Kidney glomerular epithelial cell (primary cell): ENCODE data around the gene LPA.
"Not testable (repeated sequence)": the region's sequence is repeated elsewhere in the genome, so short reads cannot be mapped to it uniquely, and the experiment has no call there.

ENCODE experiments used
- DNase-seq: peaks from one replicate; lab custom pipeline; 2025; lab: John Stamatoyannopoulos, UW

LPA gene

GRCh38 chr6:160661216-160661615 is 2.9 kb downstream of the LPA start:
- no peak for DNase-seq

GRCh38 chr6:160659562-160659961 is 4.5 kb downstream of the LPA start:
- no peak for DNase-seq

DNA sequence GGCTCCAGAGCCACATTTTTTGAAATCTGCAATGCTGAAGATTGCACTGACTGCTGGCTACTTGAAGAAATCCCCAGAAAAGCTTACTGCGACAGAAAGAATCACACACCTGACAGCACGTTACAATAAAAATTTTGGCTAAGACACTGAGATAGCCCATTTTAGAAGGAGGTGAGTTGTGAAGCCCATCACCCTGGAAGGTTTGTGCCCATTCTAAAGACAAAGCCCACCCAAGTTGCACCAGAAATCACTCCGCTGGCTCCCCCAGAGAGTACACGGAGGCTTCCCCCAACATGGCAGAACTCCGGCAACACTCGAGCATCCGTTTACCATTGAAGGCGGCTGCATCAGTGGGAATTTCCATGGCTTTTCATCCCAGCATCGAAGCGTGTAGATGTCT is 29.4 kb downstream of the LPA start:
- DNase-seq = no peak

- DNase-seq = no peak
Measured at GRCh38 chr6:160595838-160596832, 67.9 kb downstream of the LPA start.

GRCh38 chr6:160595297-160595696 is 68.8 kb downstream of the LPA start:
- not testable (repeated sequence) for DNase-seq

DNA sequence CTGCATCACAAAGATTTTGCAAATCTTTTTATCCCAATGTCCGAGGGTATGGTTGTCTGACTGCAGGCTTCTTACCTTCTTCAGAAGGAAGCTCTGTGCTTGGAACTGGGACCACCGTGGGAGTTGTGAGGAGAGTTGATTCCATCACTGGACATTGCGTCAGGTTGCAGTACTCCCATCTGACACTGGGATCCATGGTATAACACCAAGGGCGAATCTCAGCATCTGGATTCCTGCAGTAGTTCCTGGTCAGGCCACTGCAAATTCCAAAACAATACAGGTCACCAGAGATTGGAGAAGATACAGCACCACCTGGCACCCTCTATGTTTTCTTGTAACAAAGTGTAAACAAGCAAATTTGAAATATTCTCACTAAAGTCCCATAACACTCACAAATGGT is 77.7 kb downstream of the LPA start:
- no peak for DNase-seq

- no peak for DNase-seq
Measured at GRCh38 chr6:160583794-160584193, 80.3 kb downstream of the LPA start.

DNA sequence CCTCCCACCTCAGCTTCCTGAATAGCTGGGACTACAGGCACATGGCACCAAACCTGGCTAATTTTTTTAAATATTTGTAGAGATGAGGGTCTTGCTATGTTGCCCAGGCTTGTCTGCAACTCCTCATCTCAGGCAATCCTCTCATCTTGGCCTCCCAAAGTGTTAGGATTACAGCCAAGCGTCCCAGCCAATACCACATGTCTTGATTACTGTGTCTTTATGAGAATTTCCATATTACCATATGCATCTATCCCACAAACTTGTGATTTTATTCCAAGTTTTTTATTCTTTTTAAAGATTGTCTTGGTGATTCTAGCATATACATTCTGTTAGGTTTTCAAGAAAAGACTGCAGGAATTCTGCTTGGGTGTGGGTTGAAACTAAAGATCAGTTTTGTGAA is 82.7 kb downstream of the LPA start:
- DNase-seq = no peak

DNA sequence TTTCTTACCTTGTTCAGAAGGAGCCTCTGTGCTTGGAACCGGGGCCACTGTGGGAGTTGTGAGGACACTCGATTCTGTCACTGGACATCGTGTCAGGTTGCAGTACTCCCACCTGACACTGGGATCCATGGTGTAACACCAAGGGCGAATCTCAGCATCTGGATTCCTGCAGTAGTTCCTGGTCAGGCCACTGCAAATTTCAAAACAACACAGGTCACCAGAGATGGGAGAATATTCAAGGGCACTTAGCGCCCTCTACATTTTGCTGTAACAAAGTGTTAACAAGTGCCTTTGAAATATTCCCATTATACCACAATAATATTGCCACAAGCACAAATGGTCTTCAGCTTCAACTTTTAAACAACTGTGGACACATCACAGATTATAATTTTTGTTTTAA is 85.6 kb downstream of the LPA start:
- not testable (repeated sequence) for DNase-seq

DNA sequence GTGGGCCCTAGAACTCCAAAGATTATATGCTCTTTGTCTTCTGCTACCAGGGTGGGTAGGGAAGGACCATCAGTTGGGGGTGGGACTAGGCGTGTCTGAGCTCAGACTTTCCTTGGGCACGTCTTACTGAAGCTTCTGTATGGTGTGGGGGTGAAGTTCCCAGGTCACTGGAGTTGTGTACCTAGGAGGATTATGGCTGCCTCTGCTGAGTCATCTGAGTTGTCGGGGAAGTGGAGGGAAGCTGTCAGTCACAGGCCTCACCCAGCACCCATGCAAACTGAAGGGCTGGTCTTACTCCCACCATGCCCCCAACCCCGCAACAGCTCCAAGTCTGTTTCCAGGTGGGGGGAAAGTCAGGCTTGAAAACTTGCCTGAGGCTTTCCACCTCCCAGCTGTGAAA is 90.1 kb downstream of the LPA start:
- DNase-seq = no peak

DNA sequence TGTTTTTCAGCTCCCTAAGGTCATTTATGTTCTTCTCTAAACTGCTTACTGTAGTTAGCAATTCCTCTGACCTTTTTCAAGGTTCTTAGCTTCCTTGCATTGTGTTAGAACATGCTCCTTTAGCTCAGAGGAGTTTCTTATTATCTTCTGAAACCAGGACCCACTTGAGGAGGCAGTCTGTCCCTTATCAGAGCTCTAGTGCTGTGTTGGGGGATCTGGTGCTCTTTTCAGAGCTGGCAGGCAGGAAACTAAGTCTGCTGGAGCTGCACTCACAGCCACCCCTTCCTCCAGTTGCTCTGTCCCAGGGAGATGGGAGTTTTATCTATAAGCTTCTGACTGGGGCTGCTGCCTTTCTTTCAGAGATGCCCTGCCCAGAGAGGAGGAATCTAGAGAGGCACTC is 92.9 kb downstream of the LPA start:
- not testable (repeated sequence) for DNase-seq

- no peak for DNase-seq
Measured at GRCh38 chr6:160544802-160545201, 119.3 kb downstream of the LPA start.

DNA sequence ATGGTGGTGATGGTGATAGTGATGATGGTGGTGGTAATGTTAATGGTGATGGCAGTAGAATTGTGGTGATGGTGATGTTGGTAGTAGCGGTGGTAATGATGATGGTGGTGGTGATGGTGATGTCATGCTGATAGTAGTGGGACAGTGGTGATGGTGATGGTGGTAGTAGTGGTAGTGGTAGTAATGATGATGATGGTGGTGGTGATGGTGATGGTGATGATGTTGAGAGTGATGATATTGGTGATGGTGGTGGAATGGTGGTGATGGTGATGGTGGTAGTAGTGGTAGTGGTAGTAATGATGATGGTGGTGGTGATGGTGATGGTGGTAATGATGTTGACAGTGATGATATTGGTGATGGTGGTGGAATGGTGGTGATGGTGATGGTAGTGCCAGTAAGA is 128.8 kb downstream of the LPA start:
- DNase-seq = no peak

- peak; percentile 50 for DNase-seq
Measured at GRCh38 chr6:160534050-160534696, 129.9 kb downstream of the LPA start.

- DNase-seq = no peak
Measured at GRCh38 chr6:160532315-160532714, 131.8 kb downstream of the LPA start.

- no peak for DNase-seq
Measured at GRCh38 chr6:160531826-160532225, 132.2 kb downstream of the LPA start.

GRCh38 chr6:160529524-160529923 is 134.6 kb downstream of the LPA start:
- DNase-seq = not testable (repeated sequence)

DNA sequence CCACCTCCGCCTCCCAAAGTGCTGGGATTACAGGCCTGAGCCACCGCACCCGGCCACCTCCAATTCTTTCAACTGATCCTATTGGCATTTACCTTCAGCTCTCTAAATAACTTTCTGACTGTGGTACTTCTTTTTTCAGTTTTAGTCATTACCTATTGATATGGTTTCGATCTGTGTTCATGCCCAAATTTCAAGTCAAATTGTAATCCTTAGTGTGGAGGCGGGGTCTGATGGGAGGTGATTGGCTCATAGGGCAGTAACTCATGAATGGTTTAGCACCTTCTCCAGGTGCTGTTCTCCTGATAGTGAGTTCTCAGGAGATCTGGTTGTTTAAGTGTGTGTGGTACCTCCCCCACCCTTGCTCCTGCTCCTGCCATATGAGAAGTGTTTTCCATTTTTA is 140.9 kb downstream of the LPA start:
- DNase-seq = no peak

- DNase-seq = no peak
Measured at GRCh38 chr6:160520043-160520904, 143.8 kb downstream of the LPA start.

DNA sequence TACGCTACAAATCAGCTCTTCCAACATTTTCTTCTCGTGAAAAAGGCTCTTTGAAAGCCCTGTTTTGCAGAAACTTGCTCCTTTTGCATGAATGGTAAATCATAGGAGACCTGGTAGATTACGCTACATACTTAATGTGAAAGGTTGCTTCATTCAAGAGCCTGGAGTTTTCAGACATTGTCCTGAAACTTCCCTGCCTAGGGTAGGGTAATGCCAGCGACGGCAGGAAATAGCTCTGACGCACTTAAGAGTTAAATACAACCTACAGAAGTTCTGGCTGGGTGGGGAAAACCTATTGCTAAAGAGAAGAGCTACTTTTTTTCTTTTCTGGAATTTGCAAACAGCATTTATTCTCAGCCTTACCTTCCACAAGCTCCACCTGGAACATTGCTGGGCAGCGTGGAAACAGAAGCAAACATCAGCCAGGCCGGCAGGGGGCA is 144.5 kb downstream of the LPA start:
- DNase-seq = peak; percentile 77

GRCh38 chr6:160519133-160519532 is 144.9 kb downstream of the LPA start:
- DNase-seq = no peak

- DNase-seq = no peak
Measured at GRCh38 chr6:160513836-160514235, 150.2 kb downstream of the LPA start.
